Esophagus (tissue), 2 donors: ENCODE results near the gene UVSSA. TPM values are rescaled to one million over a fixed set of nuclear protein-coding genes. Genes with fewer than 3 reads are reported as not detected.
"Not testable (repeated sequence)": the region's sequence is repeated elsewhere in the genome, so short reads cannot be mapped to it uniquely, and the experiment has no call there.

Experiments used
- H3K27ac ChIP-seq, 2 donors: one replicate each; pipeline ENCODE4 v1.5.1; 2013; ENCODE audit warnings: low read depth in 2 of 2, mild to moderate bottlenecking in 2 of 2, inconsistent platforms in 1 of 2, low read length in 1 of 2, moderate library complexity in 1 of 2
- H3K27me3 ChIP-seq, 2 donors: one replicate each; pipeline ENCODE4 v1.6.1; 2013; ENCODE audit warnings: low read length in 2 of 2, control low read depth in 1 of 2, mild to moderate bottlenecking in 1 of 2; ENCODE audit not compliant: insufficient read depth in 2 of 2, control insufficient read depth in 1 of 2
- H3K36me3 ChIP-seq, 2 donors: one replicate each; pipeline ENCODE4 v1.6.1; 2013; ENCODE audit warnings: low read length in 1 of 2; ENCODE audit not compliant: control insufficient read depth in 2 of 2, insufficient read depth in 2 of 2
- H3K4me1 ChIP-seq, 2 donors: one replicate each; pipeline ENCODE4 v1.6.1; 2013; ENCODE audit warnings: low read length in 1 of 2; ENCODE audit not compliant: control insufficient read depth in 2 of 2, insufficient read depth in 2 of 2
- H3K4me3 ChIP-seq, 2 donors: one replicate each; pipeline ENCODE4 v1.5.1; 2013; ENCODE audit warnings: low read length in 2 of 2, mild to moderate bottlenecking in 2 of 2, low read depth in 1 of 2, moderate library complexity in 1 of 2
- H3K9me3 ChIP-seq, 2 donors: one replicate each; pipeline ENCODE4 v1.6.1; 2013; ENCODE audit warnings: mild to moderate bottlenecking in 2 of 2, low read depth in 1 of 2, low read length in 1 of 2, moderate library complexity in 1 of 2; ENCODE audit not compliant: control insufficient read depth in 2 of 2, insufficient read depth in 1 of 2
- WGBS, 2 donors: extraction: QIAGEN DNeasy Blood & Tissue Kit; methylation state at CpG; one replicate each; pipeline ENCODE4 v1.1.7; 2013; 5-methylcytosine and 5-hydroxymethylcytosine counted together
- polyA plus RNA-seq, 2 donors: library from polyadenylated mRNA; stranded (reverse); fragments of 200-250 nt; gene quantifications; one replicate each; pipeline ENCODE4 v1.2.3, GENCODE V29; 2013
- donor health status: healthy with polysubstance abuse.
- donor health status: Bipolar disorder and iron deficiency.

UVSSA gene
- polyA plus RNA-seq, 2 donors, result 4.8 to 13.0 TPM

- Histone ChIP-seq H3K4me3 (no peak overlapping the region), H3K9me3 (no peaks in the 10 kb centered on the region), H3K4me1 (peaks cover 0 to under 1% of the 10 kb centered on the region in 2 donors), H3K27ac (no peak overlapping the region), H3K27me3 (no peaks in the 10 kb centered on the region), H3K36me3 (peaks cover 12 to 60% of the 10 kb centered on the region in 2 donors)
- WGBS, 2 donors, result 75 to 90% methylated on average over 11 of the region's 11 CpGs
Measured at GRCh38 chr4:1323635-1324442, 23.2 kb upstream of the UVSSA start.

DNA sequence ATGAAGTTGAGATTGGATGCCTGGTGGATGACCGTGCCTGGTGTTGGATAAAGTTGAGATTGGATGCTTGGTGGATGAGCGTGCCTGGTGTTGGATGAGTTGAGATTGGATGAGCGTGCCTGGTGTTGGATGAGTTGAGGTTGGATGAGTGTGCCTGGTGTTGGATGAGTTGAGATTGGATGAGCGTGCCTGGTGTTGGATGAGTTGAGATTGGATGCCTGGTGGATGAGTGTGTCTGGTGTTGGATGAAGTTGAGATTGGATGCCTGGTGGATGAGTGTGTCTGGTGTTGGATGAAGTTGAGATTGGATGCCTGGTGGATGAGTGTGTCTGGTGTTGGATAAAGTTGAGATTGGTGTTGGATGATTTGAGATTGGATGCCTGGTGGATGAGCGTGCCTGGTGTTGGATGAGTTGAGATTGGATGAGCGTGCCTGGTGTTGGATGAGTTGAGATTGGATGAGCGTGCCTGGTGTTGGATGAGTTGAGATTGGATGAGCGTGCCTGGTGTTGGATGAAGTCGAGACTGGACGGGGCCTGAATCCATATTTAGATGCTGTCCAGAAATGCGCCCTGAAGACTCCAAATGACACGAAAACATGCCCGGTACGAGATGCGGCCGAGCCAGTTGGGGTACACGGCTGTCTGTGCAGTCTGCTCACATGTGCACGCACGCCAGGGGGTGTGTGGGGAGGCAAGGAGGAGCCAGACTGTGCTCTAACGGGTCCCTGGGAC, 22.4 kb upstream of the UVSSA start:
- not testable (repeated sequence) for H3K4me3 ChIP-seq, H3K9me3 ChIP-seq, H3K27ac ChIP-seq, H3K27me3 ChIP-seq, H3K4me1 ChIP-seq
- 95 to 96% methylated on average over 20 of the region's 20 CpGs for WGBS, 2 donors
- H3K36me3 ChIP-seq, result peaks cover 12 to 67% of the 10 kb centered on the region in 2 donors

DNA sequence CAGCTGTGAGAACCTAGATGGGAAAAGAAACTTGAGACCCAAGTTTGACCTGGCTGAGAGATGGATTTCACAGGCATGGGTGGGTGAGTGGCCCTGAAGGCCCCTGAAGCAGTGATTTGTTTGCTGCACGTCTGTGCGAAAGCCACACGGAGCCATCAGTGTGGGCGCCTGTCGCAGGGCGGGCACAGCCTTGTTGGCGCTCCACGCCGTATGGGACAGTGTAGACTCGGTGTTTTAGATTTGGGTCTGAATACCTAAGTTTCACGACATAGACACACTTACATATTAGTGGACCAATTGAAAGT, 21.9 kb upstream of the UVSSA start:
- no peak overlapping the region for H3K27ac ChIP-seq
- WGBS, 2 donors, result 95 to 96% methylated on average over 11 of the region's 11 CpGs

GRCh38 chr4:1325681-1326635, 21.1 kb upstream of the UVSSA start:
- WGBS, 2 donors, result 89 to 90% methylated on average over 35 of the region's 35 CpGs
- peaks cover 12 to 71% of the 10 kb centered on the region in 2 donors for H3K36me3 ChIP-seq
- no peak overlapping the region for H3K27ac ChIP-seq
- no peaks in the 10 kb centered on the region for H3K27me3 ChIP-seq
- H3K4me1 ChIP-seq, result peaks cover under 1 to 6% of the 10 kb centered on the region in 2 donors
- no peaks in the 10 kb centered on the region for H3K9me3 ChIP-seq
- H3K4me3 ChIP-seq, result no peak overlapping the region

More for the DNA sequence above, 21.9 kb upstream of the UVSSA start:
- H3K4me3 ChIP-seq, result no peak overlapping the region
- no peaks in the 10 kb centered on the region for H3K27me3 ChIP-seq
- peaks cover 0 to 6% of the 10 kb centered on the region in 2 donors for H3K4me1 ChIP-seq
- peaks cover 12 to 70% of the 10 kb centered on the region in 2 donors for H3K36me3 ChIP-seq
- H3K9me3 ChIP-seq, result no peaks in the 10 kb centered on the region

- no peaks in the 10 kb centered on the region for H3K27me3 ChIP-seq
- H3K36me3 ChIP-seq, result peaks cover 12 to 76% of the 10 kb centered on the region in 2 donors
- 87 to 94% methylated on average over 27 to 30 of the region's 30 CpGs for WGBS, 2 donors
Measured at GRCh38 chr4:1326751-1327525, 20.1 kb upstream of the UVSSA start.

DNA sequence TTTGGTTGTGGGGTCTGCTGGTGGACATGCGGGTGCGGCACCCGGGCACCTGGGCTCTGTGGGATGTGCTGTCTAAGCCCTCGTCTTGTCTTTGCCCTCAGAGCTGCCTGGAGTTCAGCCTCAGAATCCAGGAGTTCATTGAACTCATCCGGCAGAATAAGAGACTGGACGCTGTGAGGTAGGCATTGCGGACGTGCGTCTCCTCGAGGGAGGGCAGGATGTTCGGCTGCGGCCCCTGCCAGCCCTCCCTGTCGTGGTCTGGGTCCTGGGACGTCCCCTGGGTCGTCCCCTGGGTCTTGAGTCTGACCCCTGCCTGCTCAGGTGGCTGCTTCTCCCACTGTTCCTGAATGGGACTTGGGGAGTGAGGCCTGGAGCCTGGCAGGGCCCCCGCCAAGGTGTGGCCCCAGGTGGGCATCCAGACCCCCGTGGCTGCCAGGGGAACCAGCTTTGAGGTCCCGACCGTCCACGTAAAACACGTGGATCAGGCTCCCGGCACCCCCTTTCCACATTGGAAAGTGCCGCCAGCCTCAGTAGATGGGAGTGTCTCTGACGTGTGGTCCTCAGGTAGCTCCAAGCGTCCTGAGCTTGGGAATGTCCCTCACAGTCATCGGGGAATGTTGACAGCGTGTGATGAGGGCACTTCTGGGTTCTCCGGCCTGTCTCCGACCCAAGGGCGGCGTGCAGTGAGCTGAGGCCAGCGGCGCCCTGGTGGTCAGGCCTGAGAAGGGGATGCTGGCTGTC, 19.3 kb upstream of the UVSSA start:
- H3K36me3 ChIP-seq, result peaks cover 12 to 75% of the 10 kb centered on the region in 2 donors
- H3K27ac ChIP-seq, result no peak overlapping the region
- H3K9me3 ChIP-seq, result no peaks in the 10 kb centered on the region
- peaks cover 3 to 16% of the 10 kb centered on the region in 2 donors for H3K4me1 ChIP-seq
- 93 to 96% methylated on average over 33 of the region's 33 CpGs for WGBS, 2 donors
- no peak overlapping the region for H3K4me3 ChIP-seq
- H3K27me3 ChIP-seq, result no peaks in the 10 kb centered on the region

More at GRCh38 chr4:1326751-1327525, 20.1 kb upstream of the UVSSA start:
- Histone ChIP-seq H3K4me3 (no peak overlapping the region), H3K9me3 (no peaks in the 10 kb centered on the region), H3K4me1 (peaks cover 3 to 11% of the 10 kb centered on the region in 2 donors), H3K27ac (no peak overlapping the region)

GRCh38 chr4:1328267-1329155, 18.5 kb upstream of the UVSSA start:
- Histone ChIP-seq H3K36me3 (peaks cover 9 to 77% of the 10 kb centered on the region in 2 donors), H3K27me3 (no peaks in the 10 kb centered on the region), H3K9me3 (no peaks in the 10 kb centered on the region), H3K4me1 (peaks cover 3 to 16% of the 10 kb centered on the region in 2 donors), H3K27ac (no peak overlapping the region), H3K4me3 (no peak overlapping the region)
- WGBS, 2 donors, result 93 to 94% methylated on average over 51 of the region's 51 CpGs
